Sigmoid colon (tissue), 7 donors: ENCODE results near the gene CCDC178. TPM values are rescaled to one million over a fixed set of nuclear protein-coding genes. Genes with fewer than 3 reads are reported as not detected.
"Not testable (repeated sequence)": the region's sequence is repeated elsewhere in the genome, so short reads cannot be mapped to it uniquely, and the experiment has no call there.

ENCODE experiments used
- DNase-seq: peaks from one replicate; pipeline ENCODE4 v3.0.0-alpha.2; 2019
- H3K27ac ChIP-seq, 4 donors: fragments of 200-600 bp; sonication (generic); one replicate each; pipeline ENCODE4 v1.5.1; 2016 to 2019; ENCODE audit warnings: mild to moderate bottlenecking in 1 of 4
- H3K27me3 ChIP-seq, 3 donors: fragments of 200-600 bp; sonication (generic); one replicate each; pipeline ENCODE4 v1.5.1; 2019; ENCODE audit warnings: mild to moderate bottlenecking in 1 of 3
- H3K36me3 ChIP-seq, 4 donors: fragments of 200-600 bp; sonication (generic); one replicate each; pipeline ENCODE4 v1.5.1; 2016 to 2019
- H3K4me1 ChIP-seq, 4 donors: fragments of 200-600 bp; sonication (generic); one replicate each; pipeline ENCODE4 v1.5.1; 2017 to 2019
- H3K4me3 ChIP-seq, 4 donors: fragments of 200-600 bp; sonication (generic); one replicate each; pipeline ENCODE4 v1.5.1; 2017 to 2019; ENCODE audit warnings: mild to moderate bottlenecking in 2 of 4, moderate library complexity in 1 of 4
- H3K9me3 ChIP-seq, 4 donors: fragments of 200-600 bp in 3 of 4; sonication (generic) in 3 of 4; one replicate each; pipeline versions ENCODE4 v1.5.1 to v1.6.1; 2013 to 2019
- CTCF ChIP-seq, 4 experiments: fragments of 450-650 bp in 3 of 4; fragments of 200-600 bp in 1 of 4; IDR thresholded peaks; one replicate each; pipeline ENCODE4 v1.5.1; 2016 to 2019; ENCODE audit warnings: antibody characterized with exemption in 4 of 4, mild to moderate bottlenecking in 3 of 4, moderate library complexity in 2 of 4
- EP300 ChIP-seq, 4 donors: sonication (generic); formaldehyde crosslinking; IDR thresholded peaks; one replicate each; pipeline ENCODE4 v1.6.1; 2017; ENCODE audit warnings: antibody characterized with exemption in 4 of 4
- POLR2A ChIP-seq, 2 donors: fragments of 450-650 bp; IDR thresholded peaks; one replicate each; pipeline ENCODE4 v1.6.1; 2016; ENCODE audit warnings: antibody characterized with exemption in 2 of 2, mild to moderate bottlenecking in 2 of 2, moderate library complexity in 2 of 2
- POLR2AphosphoS5 ChIP-seq, 4 donors: sonication (generic); formaldehyde crosslinking; IDR thresholded peaks; one replicate each; pipeline ENCODE4 v1.6.1; 2017; ENCODE audit warnings: antibody characterized with exemption in 4 of 4
- WGBS, 2 donors: extraction: QIAGEN DNeasy Blood & Tissue Kit; methylation state at CpG; one replicate each; pipeline ENCODE4 v1.1.7; 2013; 5-methylcytosine and 5-hydroxymethylcytosine counted together
- intact Hi-C: fragments of 100-400 bp; cut with DNase I; formaldehyde crosslinking; loops from one replicate; pipeline ENCODE4 v1.15.1; 2023
- polyA plus RNA-seq, 3 donors: library from polyadenylated mRNA; stranded (reverse); fragments of 200-250 nt; gene quantifications; one replicate each; pipeline ENCODE4 v1.2.3, GENCODE V29; 2013
- total RNA-seq, 4 donors: library from RNA; depleted of rRNA; stranded (reverse); fragments of >200 nt; gene quantifications; one replicate each; pipeline ENCODE4 v1.1.0, GENCODE V29; 2016
- donor health status: healthy with polysubstance abuse.
- donor health status: Bipolar disorder and iron deficiency.
- donor health status: healthy.

Gene CCDC178
- total and polyA plus RNA-seq, 7 donors, result under 0.01 to 1.7 (median 0.66) TPM; not detected in 2

GRCh38 chr18:33156906-33157470, 283.5 kb downstream of the CCDC178 start:
- Histone ChIP-seq H3K4me3 (no peak overlapping the region), H3K27me3 (no peaks in the 10 kb centered on the region), H3K4me1 (no peaks in the 10 kb centered on the region), H3K36me3 (no peaks in the 10 kb centered on the region), H3K9me3 (no peaks in the 10 kb centered on the region), H3K27ac (no peak overlapping the region)
- TF ChIP-seq CTCF (IDR thresholded peaks at IDR 0.05), result no peak
- no peak for TF ChIP-seq EP300 (IDR thresholded peaks at IDR 0.05)
- no peak for TF ChIP-seq POLR2AphosphoS5 (IDR thresholded peaks at IDR 0.05)
- TF ChIP-seq POLR2A (IDR thresholded peaks at IDR 0.05), result no peak
- intact Hi-C loops, result no loop called here
- no peak for DNase-seq

GRCh38 chr18:33154049-33154448, 286.5 kb downstream of the CCDC178 start:
- H3K4me1 ChIP-seq, result no peaks in the 10 kb centered on the region
- H3K9me3 ChIP-seq, result no peaks in the 10 kb centered on the region
- no peaks in the 10 kb centered on the region for H3K36me3 ChIP-seq
- intact Hi-C loops, result no loop called here
- no peak overlapping the region for H3K27ac ChIP-seq
- H3K27me3 ChIP-seq, result no peaks in the 10 kb centered on the region
- 62 to 79% methylated on average over 2 of the region's 2 CpGs for WGBS, 2 donors
- DNase-seq, result no peak
- no peak overlapping the region for H3K4me3 ChIP-seq
- no peak for TF ChIP-seq EP300 (IDR thresholded peaks at IDR 0.05)
- no peak for TF ChIP-seq POLR2A (IDR thresholded peaks at IDR 0.05)
- TF ChIP-seq POLR2AphosphoS5 (IDR thresholded peaks at IDR 0.05), result no peak
- TF ChIP-seq CTCF (IDR thresholded peaks at IDR 0.05), result no peak

GRCh38 chr18:33152376-33152775, 288.1 kb downstream of the CCDC178 start:
- TF ChIP-seq CTCF (IDR thresholded peaks at IDR 0.05), result no peak
- no peak for TF ChIP-seq POLR2A (IDR thresholded peaks at IDR 0.05)
- no peak for TF ChIP-seq POLR2AphosphoS5 (IDR thresholded peaks at IDR 0.05)
- no peak for TF ChIP-seq EP300 (IDR thresholded peaks at IDR 0.05)
- 69 to 80% methylated on average over 1 of the region's 1 CpG for WGBS, 2 donors
- H3K27ac ChIP-seq, result no peak overlapping the region

GRCh38 chr18:33147811-33148210, 292.7 kb downstream of the CCDC178 start:
- H3K36me3 ChIP-seq, intact Hi-C loops, H3K4me1 ChIP-seq, DNase-seq, H3K4me3 ChIP-seq, H3K9me3 ChIP-seq, H3K27me3 ChIP-seq, H3K27ac ChIP-seq: not testable (repeated sequence)
- 96 to 97% methylated on average over 25 of the region's 25 CpGs for WGBS, 2 donors

More at GRCh38 chr18:33152376-33152775, 288.1 kb downstream of the CCDC178 start:
- Histone ChIP-seq H3K36me3 (no peaks in the 10 kb centered on the region), H3K4me3 (no peak overlapping the region), H3K4me1 (no peaks in the 10 kb centered on the region), H3K27me3 (no peaks in the 10 kb centered on the region), H3K9me3 (no peaks in the 10 kb centered on the region)
- DNase-seq, result no peak
- intact Hi-C loops, result no loop called here

GRCh38 chr18:33146014-33146413, 294.5 kb downstream of the CCDC178 start:
- Histone ChIP-seq H3K4me3 (no peak overlapping the region), H3K4me1 (no peaks in the 10 kb centered on the region), H3K9me3 (no peaks in the 10 kb centered on the region), H3K36me3 (no peaks in the 10 kb centered on the region), H3K27me3 (no peaks in the 10 kb centered on the region), H3K27ac (no peak overlapping the region)
- TF ChIP-seq POLR2AphosphoS5 (IDR thresholded peaks at IDR 0.05), result no peak
- DNase-seq, result no peak
- intact Hi-C loops, result no loop called here
- WGBS, 2 donors, result 70 to 89% methylated on average over 2 of the region's 2 CpGs

GRCh38 chr18:33135951-33136660, 304.4 kb downstream of the CCDC178 start:
- Histone ChIP-seq H3K4me1 (no peaks in the 10 kb centered on the region), H3K4me3 (no peak overlapping the region), H3K27me3 (no peaks in the 10 kb centered on the region), H3K36me3 (no peaks in the 10 kb centered on the region), H3K9me3 (no peaks in the 10 kb centered on the region), H3K27ac (no peak overlapping the region)
- TF ChIP-seq POLR2AphosphoS5 (IDR thresholded peaks at IDR 0.05) (no peak), EP300 (IDR thresholded peaks at IDR 0.05) (no peak), CTCF (IDR thresholded peaks at IDR 0.05) (no peak), POLR2A (IDR thresholded peaks at IDR 0.05) (no peak)
- intact Hi-C loops, result no loop called here
- 57 to 65% methylated on average over 2 of the region's 2 CpGs for WGBS, 2 donors
- no peak for DNase-seq
